ENCODE data around the gene MRC1.

The MRC1 gene

DNA sequence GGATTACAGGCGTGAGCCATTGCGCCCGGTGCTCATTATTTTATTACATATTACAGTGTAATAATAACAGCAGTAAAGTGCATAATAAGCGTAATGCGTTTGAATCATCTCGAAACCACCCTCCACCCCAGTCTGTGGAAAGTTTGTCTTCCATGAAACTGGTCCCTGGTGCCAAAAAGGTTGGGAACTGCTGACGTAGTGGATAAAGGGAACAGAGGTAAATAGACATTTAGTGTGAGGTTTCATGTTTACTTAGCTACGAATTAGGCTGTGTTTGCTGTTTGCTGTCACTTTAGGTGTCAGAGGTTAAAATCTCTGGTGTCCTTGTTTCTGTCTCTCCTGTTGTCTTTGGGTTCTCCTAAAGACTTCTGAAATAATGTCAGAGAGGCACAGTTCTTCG is 82.3 kb downstream of the MRC1 start:
- TF ChIP-seq, protein P1, sequence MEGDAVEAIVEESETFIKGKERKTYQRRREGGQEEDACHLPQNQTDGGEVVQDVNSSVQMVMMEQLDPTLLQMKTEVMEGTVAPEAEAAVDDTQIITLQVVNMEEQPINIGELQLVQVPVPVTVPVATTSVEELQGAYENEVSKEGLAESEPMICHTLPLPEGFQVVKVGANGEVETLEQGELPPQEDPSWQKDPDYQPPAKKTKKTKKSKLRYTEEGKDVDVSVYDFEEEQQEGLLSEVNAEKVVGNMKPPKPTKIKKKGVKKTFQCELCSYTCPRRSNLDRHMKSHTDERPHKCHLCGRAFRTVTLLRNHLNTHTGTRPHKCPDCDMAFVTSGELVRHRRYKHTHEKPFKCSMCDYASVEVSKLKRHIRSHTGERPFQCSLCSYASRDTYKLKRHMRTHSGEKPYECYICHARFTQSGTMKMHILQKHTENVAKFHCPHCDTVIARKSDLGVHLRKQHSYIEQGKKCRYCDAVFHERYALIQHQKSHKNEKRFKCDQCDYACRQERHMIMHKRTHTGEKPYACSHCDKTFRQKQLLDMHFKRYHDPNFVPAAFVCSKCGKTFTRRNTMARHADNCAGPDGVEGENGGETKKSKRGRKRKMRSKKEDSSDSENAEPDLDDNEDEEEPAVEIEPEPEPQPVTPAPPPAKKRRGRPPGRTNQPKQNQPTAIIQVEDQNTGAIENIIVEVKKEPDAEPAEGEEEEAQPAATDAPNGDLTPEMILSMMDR (conservative IDR thresholded peaks at IDR 0.05), result no peak
- no peak for TF ChIP-seq ZFX (IDR thresholded peaks at IDR 0.05)
- H3K27ac ChIP-seq, result no peak overlapping the region

DNA sequence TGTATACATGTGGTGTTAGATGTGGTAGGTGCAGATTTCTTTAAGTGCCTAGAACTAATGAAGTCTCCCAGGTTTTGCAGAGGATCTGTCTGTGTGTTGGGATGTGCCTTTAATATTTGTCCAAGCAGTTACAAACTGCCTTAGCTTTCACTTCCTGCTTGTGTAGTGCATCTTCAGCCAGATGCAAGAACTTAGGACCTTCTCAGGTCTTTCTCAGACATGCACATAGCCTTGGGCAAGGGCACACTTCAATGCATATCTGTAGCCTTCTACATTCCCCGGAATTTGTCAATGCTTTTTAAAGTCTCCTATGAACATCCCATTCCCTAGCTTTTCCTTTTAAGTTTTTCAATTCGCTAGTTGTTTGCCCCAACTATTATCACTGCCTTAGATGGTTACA is 95.4 kb downstream of the MRC1 start:
- no peak for TF ChIP-seq ZFX (IDR thresholded peaks at IDR 0.05)
- TF ChIP-seq, protein P1 (conservative IDR thresholded peaks at IDR 0.05), result no peak
- H3K27ac ChIP-seq, result no peak overlapping the region

DNA sequence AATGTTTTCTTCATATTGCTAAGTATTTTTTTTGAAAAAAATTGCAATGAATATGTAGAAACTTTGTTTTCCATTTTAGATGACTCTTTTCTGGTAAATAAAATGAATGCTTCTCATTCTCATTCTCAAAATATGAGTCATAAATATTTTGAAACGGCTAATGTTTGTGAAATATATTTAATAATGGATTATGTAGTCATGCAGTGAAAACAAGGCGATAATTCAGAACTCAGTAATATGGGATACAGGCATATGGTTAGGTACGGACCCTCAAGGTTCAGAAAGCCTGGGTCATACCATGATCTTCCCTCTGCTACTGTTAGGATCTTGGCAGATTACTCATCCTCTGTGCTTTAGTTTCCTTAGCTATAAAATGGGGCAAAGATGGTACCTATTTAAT is 96.3 kb downstream of the MRC1 start:
- TF ChIP-seq, protein P1 (conservative IDR thresholded peaks at IDR 0.05), result no peak
- TF ChIP-seq ZFX (IDR thresholded peaks at IDR 0.05), result no peak
- no peak overlapping the region for H3K27ac ChIP-seq

DNA sequence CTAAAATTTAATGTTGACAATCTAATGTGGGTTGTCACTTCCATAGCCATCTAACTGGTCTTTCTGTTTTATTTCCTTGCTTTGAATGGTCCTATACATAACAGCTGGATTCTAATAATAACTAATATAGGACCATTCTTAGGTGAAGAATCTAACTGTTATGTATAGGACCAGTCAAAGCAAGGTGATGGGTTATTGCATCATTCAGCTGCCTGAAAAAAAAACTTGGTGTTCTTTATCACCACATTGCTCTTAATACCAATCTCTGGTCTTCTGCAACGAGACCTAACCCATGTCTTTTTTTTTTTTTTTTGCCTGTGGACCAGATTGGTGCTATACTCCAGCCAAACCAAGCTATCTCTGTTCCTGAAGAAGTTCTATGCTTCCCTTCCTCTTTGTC is 96.9 kb downstream of the MRC1 start:
- no peak overlapping the region for H3K27ac ChIP-seq
- TF ChIP-seq, protein P1 (conservative IDR thresholded peaks at IDR 0.05), result no peak
- TF ChIP-seq ZFX (IDR thresholded peaks at IDR 0.05), result no peak

DNA sequence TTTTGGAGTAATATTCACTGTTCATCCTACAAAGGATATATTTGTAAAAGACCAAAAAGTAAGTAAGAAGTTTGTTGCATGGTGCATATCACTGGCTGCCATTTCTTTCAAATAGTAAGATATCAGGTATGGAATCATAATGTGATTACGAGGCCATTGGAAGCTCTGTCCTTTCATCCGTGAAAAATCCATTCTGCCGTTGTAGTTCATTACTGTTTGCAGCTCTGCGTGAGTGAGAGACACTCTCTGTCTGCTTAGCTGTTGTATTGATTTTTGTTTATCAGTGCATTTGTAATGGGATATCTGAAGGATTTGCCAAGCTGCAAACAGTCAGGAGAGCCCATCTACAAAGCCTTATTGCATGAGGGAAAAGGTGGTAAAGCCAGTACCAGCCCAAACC is 98.5 kb downstream of the MRC1 start:
- no peak overlapping the region for H3K27ac ChIP-seq
- TF ChIP-seq, protein P1 (conservative IDR thresholded peaks at IDR 0.05), result no peak
- no peak for TF ChIP-seq ZFX (IDR thresholded peaks at IDR 0.05)

DNA sequence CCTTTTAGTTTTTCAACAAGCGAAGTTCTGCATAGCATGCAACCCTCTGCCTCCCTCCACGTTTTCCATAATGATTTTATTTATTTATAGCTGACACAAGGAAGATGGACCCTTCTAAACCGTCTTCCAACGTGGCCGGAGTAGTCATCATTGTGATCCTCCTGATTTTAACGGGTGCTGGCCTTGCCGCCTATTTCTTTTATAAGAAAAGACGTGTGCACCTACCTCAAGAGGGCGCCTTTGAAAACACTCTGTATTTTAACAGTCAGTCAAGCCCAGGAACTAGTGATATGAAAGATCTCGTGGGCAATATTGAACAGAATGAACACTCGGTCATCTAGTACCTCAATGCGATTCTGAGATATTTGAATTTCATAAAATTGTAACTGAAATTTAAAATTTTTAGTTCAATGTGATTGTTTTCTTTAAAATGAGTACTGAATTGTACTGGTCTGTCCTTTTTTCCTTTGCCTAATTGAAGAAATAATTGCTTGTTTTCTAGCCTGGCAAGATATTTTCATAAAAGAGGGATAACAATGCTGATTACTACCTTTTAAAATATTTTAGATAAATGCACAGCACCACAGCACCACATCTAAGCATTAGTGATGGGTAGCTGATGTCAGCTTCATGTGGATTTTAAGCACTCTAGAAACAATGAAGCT is 101.1 kb downstream of the MRC1 start:
- no peak overlapping the region for H3K27ac ChIP-seq
- TF ChIP-seq, protein P1 (conservative IDR thresholded peaks at IDR 0.05), result peak; percentile 88
- no peak for TF ChIP-seq ZFX (IDR thresholded peaks at IDR 0.05)

DNA sequence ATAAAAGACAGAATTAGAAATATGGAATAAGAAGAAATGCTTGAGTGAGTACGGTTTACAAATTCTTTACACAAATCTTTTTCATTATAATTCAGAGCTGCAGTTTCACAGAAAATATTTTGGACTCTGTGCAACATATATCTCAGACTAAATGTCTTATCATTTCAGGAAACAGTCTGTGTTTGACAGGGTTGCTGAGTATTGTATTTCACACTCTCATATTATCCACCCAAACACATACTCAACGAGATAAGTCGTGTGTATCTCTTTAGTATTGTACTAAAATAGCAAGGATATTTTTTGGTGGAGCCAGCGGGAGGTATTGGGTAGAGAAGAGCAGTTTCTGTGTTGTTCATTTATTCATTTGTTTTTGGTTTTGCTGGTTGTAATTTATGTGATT is 103.6 kb downstream of the MRC1 start:
- H3K27ac ChIP-seq, result no peak overlapping the region

DNA sequence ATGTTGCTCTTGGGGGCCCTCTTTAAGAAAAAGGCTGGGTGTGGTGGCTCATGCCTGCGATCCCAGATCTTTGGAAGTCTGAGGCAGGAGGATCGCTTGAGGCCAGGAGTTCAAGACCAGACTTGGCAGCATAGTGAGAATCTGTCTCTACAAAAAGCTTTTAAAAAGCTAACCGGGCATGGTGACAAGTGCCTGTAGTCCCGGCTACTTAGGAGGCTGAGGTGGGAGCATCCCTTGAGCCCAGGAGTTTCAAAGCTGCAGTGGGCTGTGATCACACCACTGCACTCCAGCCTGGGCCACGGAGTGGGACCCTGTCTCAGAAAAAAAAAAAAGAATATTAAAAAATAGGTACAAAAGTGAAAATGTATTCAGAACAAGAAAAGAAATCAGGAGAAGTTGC is 104.5 kb downstream of the MRC1 start:
- no peak overlapping the region for H3K27ac ChIP-seq
- no peak for TF ChIP-seq ZFX (IDR thresholded peaks at IDR 0.05)
- TF ChIP-seq, protein P1 (conservative IDR thresholded peaks at IDR 0.05), result no peak

More for the DNA sequence above, 103.6 kb downstream of the MRC1 start:
- TF ChIP-seq ZFX (IDR thresholded peaks at IDR 0.05), result no peak
